Stimulated activated CD4-positive, alpha-beta T cell treated with anti-CD3 and anti-CD28 coated beads, Interleukin-15, amount 100 ng/mL, for 48 hours (primary cell): ENCODE measurements around the gene MEIS1.

Experiments
- DNase-seq, 2 donors: peaks; one replicate each; pipeline ENCODE4 v3.0.0-alpha.2; 2020; ENCODE audit warnings: low read depth in 2 of 2

MEIS1 gene

GRCh38 chr2:66534461-66534860 is 99.5 kb downstream of the MEIS1 start:
- DNase-seq: no peak

GRCh38 chr2:66535574-66536289 is 100.8 kb downstream of the MEIS1 start:
- DNase-seq: no peak

- DNase-seq: no peak
These were observed 101.4 kb downstream of the MEIS1 start for GRCh38 chr2:66536290-66536673.

- DNase-seq: no peak
These were observed 102.1 kb downstream of the MEIS1 start for GRCh38 chr2:66536997-66537396.

DNA sequence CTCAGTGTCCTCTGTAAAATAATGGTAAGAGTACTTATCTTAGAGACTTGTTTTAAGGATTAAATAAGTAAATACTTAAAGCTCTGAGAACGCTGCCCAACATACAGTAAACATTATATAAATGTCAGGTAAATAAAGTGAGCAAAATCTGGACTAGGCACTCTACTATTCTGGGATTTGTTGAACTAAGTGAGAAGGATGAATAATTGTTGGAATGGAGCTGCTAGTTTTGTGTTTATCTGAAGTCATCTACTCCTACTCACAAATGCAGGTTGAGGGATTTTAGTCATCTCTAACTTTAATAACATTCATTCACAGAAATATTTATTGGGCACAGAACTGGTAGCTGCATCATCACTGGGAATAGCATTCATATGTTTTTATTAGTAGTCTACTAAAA is 103.4 kb downstream of the MEIS1 start:
- DNase-seq: no peak

DNA sequence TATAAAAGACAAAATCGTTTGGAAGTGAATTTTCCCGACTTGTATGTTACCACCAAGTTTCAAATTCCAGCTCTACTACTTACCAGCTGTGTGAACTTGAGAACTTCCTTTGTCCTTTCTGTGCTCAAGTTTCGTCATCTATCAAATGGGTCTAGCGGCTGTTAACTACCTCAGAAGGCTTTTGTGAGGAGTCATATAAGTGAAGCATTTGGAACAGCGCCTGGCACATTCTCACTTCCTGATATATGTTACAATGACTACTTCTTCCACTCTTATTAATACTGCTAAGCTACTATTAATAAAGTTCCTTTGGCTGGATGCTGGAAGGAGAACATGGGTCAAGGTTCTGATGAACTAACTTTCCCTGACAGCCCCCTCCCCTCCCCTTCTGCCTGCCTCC is 104.5 kb downstream of the MEIS1 start:
- DNase-seq: no peak

DNA sequence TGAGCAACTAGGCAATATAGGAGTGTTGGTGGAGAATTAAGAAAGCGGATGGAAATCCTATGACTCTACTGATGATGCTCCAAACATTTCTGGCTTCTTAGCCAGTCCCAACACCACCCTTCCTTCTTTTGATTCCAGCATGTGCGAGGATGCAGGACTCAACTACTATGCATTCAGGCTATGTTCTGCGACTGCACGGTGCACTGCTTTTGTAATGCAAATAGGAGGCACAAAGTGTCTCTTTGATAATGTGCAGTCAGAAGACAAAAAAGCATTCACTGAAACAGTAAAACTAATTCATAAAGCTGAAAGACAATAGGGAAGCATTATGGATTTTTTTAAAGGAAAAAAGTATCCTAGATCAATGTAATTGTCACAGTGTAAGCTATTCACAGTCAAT is 106.7 kb downstream of the MEIS1 start:
- no peak for DNase-seq

DNA sequence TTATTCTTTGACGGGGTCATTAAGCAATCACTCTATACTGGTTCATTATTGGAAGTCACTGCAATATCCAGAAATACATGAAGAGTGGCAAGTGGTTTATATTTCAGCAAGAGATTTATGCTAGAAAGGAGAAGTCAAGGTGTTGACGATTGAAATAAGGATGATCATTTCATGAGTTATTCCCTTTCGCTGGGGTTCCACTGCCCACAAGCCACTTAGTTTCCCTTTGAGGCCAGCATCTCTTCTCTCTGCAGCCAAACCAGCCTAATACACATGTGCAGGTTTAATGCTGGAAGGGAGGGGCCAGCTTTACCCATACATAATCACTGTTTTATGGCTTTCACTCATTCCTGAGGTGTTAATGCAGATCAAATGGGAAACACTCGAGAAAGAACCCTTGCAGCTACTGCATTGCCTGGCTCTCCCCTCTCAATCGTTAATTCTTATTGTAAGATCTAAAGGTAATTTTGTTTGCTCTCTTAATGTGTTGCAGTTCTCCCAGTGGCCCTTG is 108.4 kb downstream of the MEIS1 start:
- no peak for DNase-seq

- DNase-seq: no peak
These were observed 109.3 kb downstream of the MEIS1 start for GRCh38 chr2:66544258-66544657.

- no peak for DNase-seq
These were observed 110.3 kb downstream of the MEIS1 start for GRCh38 chr2:66545258-66545657.

- no peak for DNase-seq
These were observed 112.2 kb downstream of the MEIS1 start for GRCh38 chr2:66547118-66547517.

GRCh38 chr2:66547887-66548286 is 113.0 kb downstream of the MEIS1 start:
- DNase-seq: no peak

DNA sequence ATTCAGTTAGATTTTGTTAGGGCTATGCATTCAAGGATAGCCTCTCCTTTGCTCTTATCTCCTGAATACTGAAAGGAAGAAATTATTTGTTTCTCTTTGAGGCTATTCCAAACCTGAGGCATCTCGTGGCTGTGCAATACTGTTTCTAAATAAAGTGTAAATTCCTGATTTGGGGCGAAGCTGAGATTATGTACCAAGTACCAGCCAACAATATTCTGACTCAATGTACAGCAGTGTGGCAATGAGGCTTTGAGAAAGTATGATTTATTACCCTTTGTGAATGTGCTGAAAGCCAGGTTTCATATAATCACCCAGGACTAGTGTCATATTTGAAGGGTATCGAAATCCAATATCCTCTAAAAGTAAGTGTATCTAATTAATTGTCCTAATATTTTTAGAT is 113.5 kb downstream of the MEIS1 start:
- DNase-seq: no peak

GRCh38 chr2:66550826-66551225 is 115.9 kb downstream of the MEIS1 start:
- DNase-seq: no peak

- DNase-seq: no peak
These were observed 118.4 kb downstream of the MEIS1 start for GRCh38 chr2:66553370-66553769.

DNA sequence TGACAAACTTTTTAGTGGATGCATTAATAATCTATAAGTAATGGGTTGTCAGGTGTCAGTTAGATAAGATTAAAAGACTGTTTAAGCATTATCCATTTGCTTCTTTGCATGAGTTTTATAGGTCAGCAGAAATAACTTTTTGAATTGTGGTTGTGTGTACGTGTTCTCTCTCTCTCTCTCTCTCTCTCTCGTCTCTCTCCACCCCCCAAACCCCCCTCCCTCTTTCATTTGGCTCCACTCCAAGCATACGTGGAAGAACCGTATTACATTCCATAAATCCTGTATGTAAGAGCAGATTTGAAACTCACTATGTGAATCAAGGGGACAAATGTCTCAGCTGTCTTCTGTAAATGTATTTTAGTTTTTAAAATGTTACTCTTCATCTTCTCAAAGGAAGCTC is 120.2 kb downstream of the MEIS1 start:
- no peak for DNase-seq

DNA sequence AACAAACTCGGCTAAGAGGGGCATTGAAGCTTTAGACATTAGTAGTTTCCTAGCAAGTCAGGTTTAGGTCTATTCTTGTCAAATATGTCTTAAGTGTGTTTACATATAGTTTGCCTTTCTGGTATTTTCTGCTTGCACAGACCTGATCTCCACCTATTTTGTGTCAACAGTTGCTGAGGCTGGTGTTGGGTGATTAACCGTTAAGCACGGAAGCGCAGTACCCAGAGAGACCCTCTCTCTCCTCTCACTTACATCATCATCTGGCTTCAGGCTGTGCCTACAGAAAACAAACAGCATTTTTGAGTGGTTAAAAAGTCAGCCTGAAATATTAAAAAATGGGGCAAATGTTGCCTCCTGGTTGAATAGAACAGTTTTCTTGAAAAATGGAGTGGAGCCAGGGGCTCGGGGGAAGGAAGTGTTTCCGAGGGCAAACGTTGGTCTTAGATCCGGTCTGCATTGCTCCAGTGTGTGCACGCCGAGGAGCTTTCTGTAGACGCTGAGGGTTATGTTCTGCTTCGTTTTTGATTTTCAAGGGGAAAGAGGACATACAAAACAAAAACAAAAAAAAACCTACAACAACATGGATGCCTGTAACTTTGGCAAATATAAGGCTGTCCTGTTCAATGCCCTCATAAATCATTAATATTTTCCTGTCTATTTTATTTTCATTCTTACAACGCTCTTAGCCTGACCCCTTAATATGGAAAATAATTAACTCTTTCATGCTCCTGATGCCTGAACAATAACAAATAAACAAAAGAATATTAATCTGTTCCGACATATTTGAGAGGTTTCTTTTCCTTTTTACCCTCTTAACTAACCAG is 120.8 kb downstream of the MEIS1 start:
- no peak for DNase-seq

DNA sequence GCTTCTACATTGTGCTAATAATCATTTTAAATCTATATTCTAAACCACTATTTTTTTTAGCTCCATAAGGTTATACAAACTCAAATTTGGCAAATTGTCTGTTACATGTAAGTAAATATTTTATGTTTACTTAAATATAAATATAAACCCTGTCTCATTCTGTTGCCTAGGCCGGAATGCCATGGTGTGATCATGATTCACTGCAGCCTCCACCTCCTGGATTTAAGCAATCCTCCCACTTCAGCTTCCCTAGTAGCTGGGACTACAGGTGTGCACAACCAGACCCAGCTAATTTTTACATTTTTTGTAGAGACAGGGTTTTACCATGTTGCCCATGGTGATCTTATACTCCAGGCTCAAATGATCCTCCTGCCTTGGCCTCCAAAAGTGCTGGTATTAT is 124.7 kb downstream of the MEIS1 start:
- DNase-seq: no peak

- no peak for DNase-seq
These were observed 125.8 kb downstream of the MEIS1 start for GRCh38 chr2:66560683-66561082.

GRCh38 chr2:66561645-66562303 is 126.8 kb downstream of the MEIS1 start:
- no peak for DNase-seq

DNA sequence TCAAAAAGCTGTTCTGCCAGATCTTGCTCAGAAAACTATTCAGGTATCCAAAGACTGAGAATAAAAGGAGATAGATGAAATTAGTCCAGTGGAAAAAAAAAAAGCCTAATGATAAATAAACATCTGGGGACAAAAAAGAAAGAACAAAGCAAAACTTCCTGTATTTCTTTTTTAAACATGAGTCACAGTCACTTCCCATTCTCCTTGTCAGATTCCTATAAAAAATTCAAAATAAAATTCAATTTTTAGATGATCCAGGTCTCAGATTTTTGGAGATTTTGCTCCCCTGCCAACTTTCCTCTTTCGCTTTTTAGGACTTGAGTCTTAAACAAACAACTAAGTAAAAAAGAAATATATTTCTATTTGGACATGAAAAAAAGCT is 127.4 kb downstream of the MEIS1 start:
- DNase-seq: no peak

DNA sequence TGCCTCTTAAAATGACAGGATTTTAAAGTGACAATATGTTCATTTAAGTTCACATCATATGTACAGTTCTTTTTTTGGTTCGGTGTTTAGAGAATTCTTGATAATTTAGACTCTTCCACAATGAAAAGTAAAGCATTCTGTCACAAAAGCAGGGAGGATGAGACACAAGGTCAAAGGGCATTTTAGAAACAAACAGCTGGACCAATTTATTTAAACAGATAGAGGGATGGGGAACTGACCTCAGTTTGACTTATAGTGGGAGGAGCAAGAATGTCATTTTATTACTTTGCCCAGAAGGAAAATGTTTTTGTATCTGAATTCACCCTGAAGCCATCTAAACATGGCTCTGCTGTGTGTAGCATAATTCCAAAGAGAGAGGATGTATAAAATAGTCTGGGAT is 128.5 kb downstream of the MEIS1 start:
- DNase-seq: no peak

DNA sequence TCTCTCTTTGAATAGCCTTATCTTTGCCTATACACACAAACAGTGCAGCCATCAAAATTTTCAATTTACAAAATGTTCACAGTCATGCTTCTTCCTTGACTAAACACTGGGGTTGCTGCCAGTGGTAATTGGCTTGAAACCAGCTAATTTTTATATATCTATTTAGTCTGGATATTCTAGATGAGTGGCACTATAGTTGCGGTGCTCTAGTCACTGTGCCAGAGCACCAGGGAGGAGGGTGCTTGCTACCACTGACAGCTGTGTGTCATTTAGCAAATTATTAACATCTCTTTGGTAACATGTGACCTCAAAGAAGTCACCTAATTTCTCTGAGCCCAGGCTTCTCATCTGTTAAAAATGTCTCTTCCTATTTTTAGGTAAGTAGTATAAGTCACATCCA is 130.4 kb downstream of the MEIS1 start:
- DNase-seq: no peak
